ENCODE results near the gene MAD2L1.

- no peak for TF ChIP-seq POLR2A (IDR thresholded peaks at IDR 0.05)
- TF ChIP-seq, protein P1, sequence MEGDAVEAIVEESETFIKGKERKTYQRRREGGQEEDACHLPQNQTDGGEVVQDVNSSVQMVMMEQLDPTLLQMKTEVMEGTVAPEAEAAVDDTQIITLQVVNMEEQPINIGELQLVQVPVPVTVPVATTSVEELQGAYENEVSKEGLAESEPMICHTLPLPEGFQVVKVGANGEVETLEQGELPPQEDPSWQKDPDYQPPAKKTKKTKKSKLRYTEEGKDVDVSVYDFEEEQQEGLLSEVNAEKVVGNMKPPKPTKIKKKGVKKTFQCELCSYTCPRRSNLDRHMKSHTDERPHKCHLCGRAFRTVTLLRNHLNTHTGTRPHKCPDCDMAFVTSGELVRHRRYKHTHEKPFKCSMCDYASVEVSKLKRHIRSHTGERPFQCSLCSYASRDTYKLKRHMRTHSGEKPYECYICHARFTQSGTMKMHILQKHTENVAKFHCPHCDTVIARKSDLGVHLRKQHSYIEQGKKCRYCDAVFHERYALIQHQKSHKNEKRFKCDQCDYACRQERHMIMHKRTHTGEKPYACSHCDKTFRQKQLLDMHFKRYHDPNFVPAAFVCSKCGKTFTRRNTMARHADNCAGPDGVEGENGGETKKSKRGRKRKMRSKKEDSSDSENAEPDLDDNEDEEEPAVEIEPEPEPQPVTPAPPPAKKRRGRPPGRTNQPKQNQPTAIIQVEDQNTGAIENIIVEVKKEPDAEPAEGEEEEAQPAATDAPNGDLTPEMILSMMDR (IDR thresholded peaks at IDR 0.05): no peak
These were observed 3.9 kb downstream of the MAD2L1 start for GRCh38 chr4:120062663-120063195.

Measured in body of pancreas (tissue), 4 donors.